GM12878 (cell line): Measurements from ENCODE around the gene KCNK13. TPM values are rescaled to one million over a fixed set of nuclear protein-coding genes. Genes with fewer than 3 reads are reported as not detected.

ENCODE experiments used
- ATAC-seq: fragments of 200-7000 bp; cut with Tn5 transposase; 3 replicates; pipeline ENCODE4 v1.9.1; 2020; ENCODE audit warnings: mild to moderate bottlenecking, moderate library complexity
- BruUV-seq: library from RNA; stranded (reverse); fragments of 400-500 nt; replicated peaks from 2 replicates; lab custom pipeline; 2021; lab: Mats Ljungman, UMichigan
- CTCF ChIA-PET: fragments of 300-600 bp; sonication (Branson Sonifier 250); formaldehyde crosslinking; extraction: SDS; loops from one replicate; lab custom pipeline; 2021; ENCODE audit warnings: inconsistent platforms; lab: Yijun Ruan, JAX
- POLR2A ChIA-PET: fragments of 350-600 bp; formaldehyde crosslinking; extraction: SDS; loops from one replicate; lab custom pipeline; 2021; ENCODE audit warnings: inconsistent platforms; lab: Charles Lee
- RAD21 ChIA-PET: fragments of 300-600 bp; sonication (Branson Sonifier 250); formaldehyde crosslinking; loops from one replicate; lab custom pipeline; 2023; ENCODE audit warnings: antibody characterized with exemption; ENCODE audit not compliant: unreplicated experiment; lab: Charles Lee
- SMC1A ChIA-PET: fragments of 300-600 bp; sonication (Branson Sonifier 250); formaldehyde crosslinking; loops from one replicate; lab custom pipeline; 2023; ENCODE audit not compliant: unreplicated experiment, uncharacterized antibody; lab: Charles Lee
- DNase-seq: peaks from one replicate; pipeline ENCODE4 v3.0.0-alpha.2; 2011; ENCODE audit warnings: low read depth, low spot score
- FAIRE-seq: peaks from 3 replicates; lab custom pipeline; 2011; peaks lifted over from hg19 to GRCh38; lab: Jason Lieb, UNC
- H2AFZ ChIP-seq: 2 replicates; pipeline ENCODE4 v1.6.0; 2011; ENCODE audit warnings: low read depth, low read length, control low read depth; ENCODE audit not compliant: control insufficient read depth
- H3K27ac ChIP-seq: 2 replicates; pipeline ENCODE4 v1.5.1; 2011; ENCODE audit warnings: control low read depth; ENCODE audit not compliant: control insufficient read depth, insufficient read depth
- H3K27me3 ChIP-seq, 2 experiments: replicated peaks in 1 of 2; 2 replicates each; pipeline versions ENCODE4 v1.6.0 to v1.6.1; 2011; ENCODE audit warnings: low read length in 1 of 2; ENCODE audit not compliant: control insufficient read depth in 2 of 2, insufficient read depth in 2 of 2
- H3K36me3 ChIP-seq, 2 experiments: 2 replicates each; pipeline ENCODE4 v1.5.1; 2011; ENCODE audit warnings: low read length in 1 of 2; ENCODE audit not compliant: control insufficient read depth in 2 of 2, insufficient read depth in 2 of 2
- H3K4me1 ChIP-seq: 2 replicates; pipeline ENCODE4 v1.6.1; 2011; ENCODE audit warnings: mild to moderate bottlenecking, low read length, moderate library complexity, mixed read lengths; ENCODE audit not compliant: control insufficient read depth, insufficient read depth
- H3K4me2 ChIP-seq: 2 replicates; pipeline ENCODE4 v1.6.0; 2011; ENCODE audit warnings: control low read depth; ENCODE audit not compliant: control insufficient read depth, insufficient read depth
- H3K4me3 ChIP-seq: fragments of 200-600 bp; sonication (generic); 2 replicates; pipeline ENCODE4 v1.5.1; 2016
- H3K79me2 ChIP-seq: 2 replicates; pipeline ENCODE4 v1.6.0; 2011; ENCODE audit warnings: low read length; ENCODE audit not compliant: control insufficient read depth, insufficient read depth
- H3K9ac ChIP-seq: 2 replicates; pipeline ENCODE4 v1.8.0; 2011; ENCODE audit warnings: low read length, control low read depth, mixed read lengths; ENCODE audit not compliant: control insufficient read depth, insufficient read depth
- H3K9me3 ChIP-seq: replicated peaks from 3 replicates; pipeline ENCODE4 v1.5.1; 2011; ENCODE audit warnings: mild to moderate bottlenecking, low read length; ENCODE audit not compliant: control insufficient read depth, insufficient read depth
- H4K20me1 ChIP-seq: 2 replicates; pipeline ENCODE4 v1.6.0; 2011; ENCODE audit not compliant: control insufficient read depth, insufficient read depth
- BCL11A ChIP-seq: IDR thresholded peaks from 2 replicates; pipeline ENCODE4 v1.6.1; 2011; ENCODE audit warnings: low read depth, low read length
- BHLHE40 ChIP-seq, 2 experiments: fragments of 450-650 bp in 1 of 2; IDR thresholded peaks; 2 replicates each; pipeline ENCODE4 v1.6.1; 2011 to 2017; ENCODE audit warnings: low read depth in 2 of 2, borderline replicate concordance in 1 of 2, improper control_type of control experiment in 1 of 2, low read length in 1 of 2, mild to moderate bottlenecking in 1 of 2
- BMI1 ChIP-seq: fragments of 450-650 bp; IDR thresholded peaks from 2 replicates; pipeline ENCODE4 v1.6.1; 2016; ENCODE audit warnings: mild to moderate bottlenecking, moderate library complexity, borderline replicate concordance
- CREM ChIP-seq: IDR thresholded peaks from 2 replicates; pipeline ENCODE4 v1.6.1; 2014; ENCODE audit warnings: antibody characterized with exemption, low read depth
- IRF5 ChIP-seq: fragments of 450-650 bp; IDR thresholded peaks from 2 replicates; pipeline ENCODE4 v1.6.1; 2017; ENCODE audit warnings: borderline replicate concordance
- MEF2A ChIP-seq: IDR thresholded peaks from 2 replicates; pipeline ENCODE4 v1.6.1; 2011; ENCODE audit warnings: low read depth, mild to moderate bottlenecking, low read length, moderate library complexity; ENCODE audit not compliant: insufficient read depth
- MTA3 ChIP-seq: IDR thresholded peaks from 2 replicates; pipeline ENCODE4 v1.6.1; 2012; ENCODE audit warnings: low read length, inconsistent platforms, borderline replicate concordance
- NFYB ChIP-seq: IDR thresholded peaks from 2 replicates; pipeline ENCODE4 v1.6.1; 2011; ENCODE audit warnings: low read depth, mild to moderate bottlenecking, low read length, improper control_type of control experiment, moderate library complexity; ENCODE audit not compliant: insufficient read depth
- RELB ChIP-seq: fragments of 450-650 bp; IDR thresholded peaks from 2 replicates; pipeline ENCODE4 v1.6.1; 2017; ENCODE audit warnings: low read depth, mild to moderate bottlenecking, moderate library complexity
- TBL1XR1 ChIP-seq: IDR thresholded peaks from 2 replicates; pipeline ENCODE4 v1.6.1; 2012; ENCODE audit warnings: low read depth, low read length, improper control_type of control experiment
- ZBED1 ChIP-seq: IDR thresholded peaks from 2 replicates; pipeline ENCODE4 v1.6.1; 2016; ENCODE audit warnings: borderline replicate concordance
- WGBS: methylation state at CpG from one replicate; pipeline ENCODE4 v1.1.6; 2016; ENCODE audit warnings: low lambda C conversion rate; ENCODE audit not compliant: insufficient replicate concordance, insufficient coverage; ENCODE audit errors: missing lambda C conversion rate; 5-methylcytosine and 5-hydroxymethylcytosine counted together
- in situ Hi-C: fragments of 300-500 bp; cut with MboI; formaldehyde crosslinking; loops from 9 replicates; pipeline ENCODE4 v1.14.3; 2018; ENCODE audit warnings: mixed read lengths
- intact Hi-C: fragments of 100-400 bp; cut with micrococcal nuclease; formaldehyde crosslinking; loops from one replicate; pipeline ENCODE4 v1.14.2; 2022; ENCODE audit not compliant: unreplicated experiment
- polyA plus RNA-seq, 11 experiments: library from polyadenylated mRNA; depleted of rRNA in 4 of 11; unstranded in 6 of 11; stranded (reverse) in 5 of 11; fragments of >200 nt; fragmentation: Nextera tagmentation in 4 of 11; fragmentation: Illumina TruSeq in 1 of 11; extraction: Ambion mirVana in 4 of 11; extraction: Trizol in 1 of 11; gene quantifications; 1 replicate in 1 of 11; 2 replicates in 10 of 11; pipeline versions ENCODE4 v1.2.1 to v1.2.3, GENCODE V29; 2011 to 2016; ENCODE audit warnings: inconsistent platforms in 2 of 11, missing spikeins in 2 of 11, low read depth in 1 of 11
- total RNA-seq, 4 experiments: library from RNA; depleted of rRNA in 3 of 4; stranded (reverse); fragments of >200 nt in 3 of 4; fragmentation: Illumina TruSeq in 1 of 4; extraction: Trizol in 1 of 4; gene quantifications; 2 replicates each; pipeline versions ENCODE4 v1.2.1 to v1.2.3, GENCODE V29; 2013 to 2021

Gene KCNK13
- total and polyA plus RNA-seq, 10 of the 15 experiments (the other 5 are each of a cell fraction or from before 2014, with no cell fraction given) = not detected

GRCh38 chr14:90191585-90191984 is 129.8 kb downstream of the KCNK13 start:
- Histone ChIP-seq H3K79me2 (no peaks in the 10 kb centered on the region), H3K36me3 (no peaks in the 10 kb centered on the region), H3K4me3 (no peak overlapping the region), H4K20me1 (no peaks in the 10 kb centered on the region), H3K4me1 (no peaks in the 10 kb centered on the region), H3K9ac (no peak overlapping the region), H3K4me2 (no peak overlapping the region), H3K9me3 (no peaks in the 10 kb centered on the region), H3K27ac (no peak overlapping the region), H3K27me3 (no peaks in the 10 kb centered on the region), H2AFZ (no peak overlapping the region)
- 22% methylated on average over 7 of the region's 7 CpGs for WGBS
- no peak for FAIRE-seq
- no peak for ATAC-seq
- ChIA-PET SMC1A (interaction anchor here (0.6 kb wide), 1 partner anchor 1273 kb away, joined by 3 read pairs; no protein-coding TSS in a partner anchor), RAD21 (no interaction called here), CTCF (interaction anchor here (0.7 kb wide), 1 partner anchor 569 kb away, joined by 3 read pairs; no protein-coding TSS in a partner anchor), POLR2A (no interaction called here)
- TF ChIP-seq NFYB = no peak
- no peak for TF ChIP-seq MEF2A
- no peak for TF ChIP-seq BHLHE40 (IDR thresholded peaks at IDR 0.05; ENCODE audit: borderline replicate concordance in 1 of 2, low read depth in 2 of 2, low read length in 1 of 2)
- no peak for TF ChIP-seq IRF5
- no peak for TF ChIP-seq RELB
- no peak for TF ChIP-seq CREM
- no peak for TF ChIP-seq ZBED1
- no peak for TF ChIP-seq BCL11A
- TF ChIP-seq BMI1 = no peak
- no peak for TF ChIP-seq TBL1XR1
- TF ChIP-seq MTA3 = no peak
- BruUV-seq = no TSS peak
- no peak for DNase-seq
- in situ Hi-C loops = no loop called here
- intact Hi-C loops = no loop called here
